ENCODE measurements around the gene RAB41. TPM values are rescaled to one million over a fixed set of nuclear protein-coding genes. Genes with fewer than 3 reads are reported as not detected.

Gene RAB41
- total and polyA plus RNA-seq, 2 of the 13 experiments (the other 11 are each of a cell fraction or from before 2014, with no cell fraction given): not detected

- TF ChIP-seq NONO (IDR thresholded peaks at IDR 0.05) (no peak), NONO (CRISPR knock-in tag; conservative IDR thresholded peaks at IDR 0.05) (0 out of 2 replicates have a peak, but pooled peaks have one; percentile 42), CERS6 (CRISPR knock-in tag; IDR thresholded peaks at IDR 0.05) (no peak), ZNF761 (CRISPR knock-in tag; conservative IDR thresholded peaks at IDR 0.05) (no peak), ZNF558 (CRISPR knock-in tag; IDR thresholded peaks at IDR 0.05; ENCODE audit: borderline replicate concordance) (no peak), ARID2 (CRISPR knock-in tag; IDR thresholded peaks at IDR 0.05; ENCODE audit: borderline replicate concordance) (no peak), ZBTB21 (CRISPR knock-in tag; IDR thresholded peaks at IDR 0.05) (no peak), WIZ (CRISPR knock-in tag; IDR thresholded peaks at IDR 0.05) (no peak), CEBPG (CRISPR knock-in tag; IDR thresholded peaks at IDR 0.05) (no peak), MED8 (CRISPR knock-in tag; IDR thresholded peaks at IDR 0.05; ENCODE audit: insufficient replicate concordance) (no peak), SALL2 (CRISPR knock-in tag; IDR thresholded peaks at IDR 0.05) (no peak), SMARCE1 (IDR thresholded peaks at IDR 0.05; ENCODE audit: borderline replicate concordance) (no peak), ZNF790 (CRISPR knock-in tag; IDR thresholded peaks at IDR 0.05; ENCODE audit: borderline replicate concordance) (no peak), SP1 (IDR thresholded peaks at IDR 0.05) (no peak), SP1 (CRISPR knock-in tag; IDR thresholded peaks at IDR 0.05) (peak; percentile 38; the same call in 1 of the 2 replicates), ZNF672 (CRISPR knock-in tag; IDR thresholded peaks at IDR 0.05) (no peak), PHB2 (IDR thresholded peaks at IDR 0.05; ENCODE audit: partially characterized antibody) (no peak), ZMYM3 (CRISPR knock-in tag; IDR thresholded peaks at IDR 0.05) (no peak), FOXK1 (CRISPR knock-in tag; IDR thresholded peaks at IDR 0.05; ENCODE audit: borderline replicate concordance, low read depth) (no peak), PRPF4 (IDR thresholded peaks at IDR 0.05; ENCODE audit: low read depth, low read length, poor library complexity, severe bottlenecking) (no peak), ZNF180 (CRISPR knock-in tag; IDR thresholded peaks at IDR 0.05; ENCODE audit: borderline replicate concordance, low read depth) (no peak), FOXC1 (CRISPR knock-in tag; IDR thresholded peaks at IDR 0.05; ENCODE audit: borderline replicate concordance) (no peak), FIP1L1 (IDR thresholded peaks at IDR 0.05; ENCODE audit: borderline replicate concordance, insufficient read depth, low read depth, low read length) (no peak), NPAS2 (CRISPR knock-in tag; IDR thresholded peaks at IDR 0.05; ENCODE audit: borderline replicate concordance) (no peak), GMEB1 (CRISPR knock-in tag; IDR thresholded peaks at IDR 0.05; ENCODE audit: borderline replicate concordance) (peak; percentile 93), NFE2L2 (IDR thresholded peaks at IDR 0.05; ENCODE audit: low read length) (no peak), CENPT (CRISPR knock-in tag; IDR thresholded peaks at IDR 0.05; ENCODE audit: low read depth) (no peak), SMYD3 (CRISPR knock-in tag; IDR thresholded peaks at IDR 0.05) (no peak), NBN (conservative IDR thresholded peaks at IDR 0.05) (no peak), PHF8 (CRISPR knock-in tag; IDR thresholded peaks at IDR 0.05) (peak; percentile 68)
Observed at GRCh38 chrX:70289793-70290770, 8.1 kb downstream of the RAB41 start, which contains the start of the genes KIF4A and PDZD11 (continued).
